ENCODE data around the gene OXNAD1. TPM values are rescaled to one million over a fixed set of nuclear protein-coding genes. Genes with fewer than 3 reads are reported as not detected.

The OXNAD1 gene
- total RNA-seq, 1 donor from 2014 or later: 6.8 TPM

GRCh38 chr3:16272588-16272987, 7.6 kb downstream of the OXNAD1 start:
- DNase-seq (ENCODE audit: extremely low read depth, low read depth, low spot score): no peak

GRCh38 chr3:16273867-16274266, 8.9 kb downstream of the OXNAD1 start:
- DNase-seq (ENCODE audit: extremely low read depth, low read depth, low spot score): no peak

- DNase-seq (ENCODE audit: extremely low read depth, low read depth, low spot score): peak; percentile 45
Observed at GRCh38 chr3:16277471-16277870, 12.5 kb downstream of the OXNAD1 start.

- no peak for DNase-seq (ENCODE audit: extremely low read depth, low read depth, low spot score)
Observed at GRCh38 chr3:16279010-16279801, 14.2 kb downstream of the OXNAD1 start.

- no peak for DNase-seq (ENCODE audit: extremely low read depth, low read depth, low spot score)
Observed at GRCh38 chr3:16280671-16281070, 15.7 kb downstream of the OXNAD1 start.

- DNase-seq (ENCODE audit: extremely low read depth, low read depth, low spot score): no peak
Observed at GRCh38 chr3:16284633-16285032, 19.6 kb downstream of the OXNAD1 start.

GRCh38 chr3:16286161-16286560, 21.1 kb downstream of the OXNAD1 start:
- no peak for DNase-seq (ENCODE audit: extremely low read depth, low read depth, low spot score)

GRCh38 chr3:16286751-16287543, 21.9 kb downstream of the OXNAD1 start:
- no peak for DNase-seq (ENCODE audit: extremely low read depth, low read depth, low spot score)

GRCh38 chr3:16288664-16289063, 23.7 kb downstream of the OXNAD1 start:
- no peak for DNase-seq (ENCODE audit: extremely low read depth, low read depth, low spot score)

- DNase-seq (ENCODE audit: extremely low read depth, low read depth, low spot score): no peak
Observed at GRCh38 chr3:16289144-16289889, 24.3 kb downstream of the OXNAD1 start.

GRCh38 chr3:16290007-16290826, 25.2 kb downstream of the OXNAD1 start:
- DNase-seq (ENCODE audit: extremely low read depth, low read depth, low spot score): peak; percentile 42

- DNase-seq (ENCODE audit: extremely low read depth, low read depth, low spot score): no peak
Observed at GRCh38 chr3:16290827-16291196, 25.8 kb downstream of the OXNAD1 start.

GRCh38 chr3:16294844-16295243, 29.8 kb downstream of the OXNAD1 start:
- no peak for DNase-seq (ENCODE audit: extremely low read depth, low read depth, low spot score)

- DNase-seq (ENCODE audit: extremely low read depth, low read depth, low spot score): no peak
Observed at GRCh38 chr3:16295298-16295890, 30.4 kb downstream of the OXNAD1 start.

GRCh38 chr3:16297997-16298885, 33.2 kb downstream of the OXNAD1 start:
- DNase-seq (ENCODE audit: extremely low read depth, low read depth, low spot score): no peak

- no peak for DNase-seq (ENCODE audit: extremely low read depth, low read depth, low spot score)
Observed at GRCh38 chr3:16298891-16299290, 33.9 kb downstream of the OXNAD1 start.

- no peak for DNase-seq (ENCODE audit: extremely low read depth, low read depth, low spot score)
Observed at GRCh38 chr3:16299746-16300145, 34.7 kb downstream of the OXNAD1 start.

GRCh38 chr3:16300307-16300706, 35.3 kb downstream of the OXNAD1 start:
- no peak for DNase-seq (ENCODE audit: extremely low read depth, low read depth, low spot score)

- DNase-seq (ENCODE audit: extremely low read depth, low read depth, low spot score): no peak
Observed at GRCh38 chr3:16300881-16301359, 35.9 kb downstream of the OXNAD1 start.
